Activated B cell treated with CpG ODN at 0.5 μM for 24 hours (primary cell): ENCODE data around the gene GPR21. TPM values are rescaled to one million over a fixed set of nuclear protein-coding genes. Genes with fewer than 3 reads are reported as not detected.

ENCODE experiments used
- ATAC-seq: fragments of 200-7000 bp; cut with Tn5 transposase; one replicate; pipeline ENCODE4 v1.10.0; 2021; ENCODE audit warnings: low read depth, mild to moderate bottlenecking, moderate library complexity
- CTCF ChIA-PET: fragments of 350-600 bp; sonication (Branson Sonifier 250); formaldehyde crosslinking; loops from one replicate; lab custom pipeline; 2021; ENCODE audit warnings: antibody characterized with exemption; lab: Charles Lee
- POLR2A ChIA-PET: fragments of 350-600 bp; sonication (Branson Sonifier 250); formaldehyde crosslinking; loops from one replicate; lab custom pipeline; 2021; ENCODE audit warnings: antibody characterized with exemption; lab: Charles Lee
- DNase-seq: peaks from one replicate; pipeline ENCODE4 v3.0.0; 2022
- H3K27ac Mint-ChIP-seq: one replicate; pipeline ENCODE4 v1.8.0; 2020; ENCODE audit warnings: mixed read lengths
- H3K27me3 Mint-ChIP-seq: one replicate; pipeline ENCODE4 v1.8.0; 2021; ENCODE audit warnings: mixed read lengths
- H3K36me3 Mint-ChIP-seq: one replicate; pipeline ENCODE4 v1.8.0; 2021; ENCODE audit warnings: low read depth, mixed read lengths
- H3K4me1 Mint-ChIP-seq: one replicate; pipeline ENCODE4 v1.8.0; 2021; ENCODE audit warnings: mixed read lengths
- H3K4me3 Mint-ChIP-seq: one replicate; pipeline ENCODE4 v1.8.0; 2020; ENCODE audit warnings: mild to moderate bottlenecking, mixed read lengths
- H3K9me3 Mint-ChIP-seq: one replicate; pipeline ENCODE4 v1.8.0; 2020; ENCODE audit warnings: mixed read lengths
- CTCF ChIP-seq: fragments of 200-600 bp; IDR thresholded peaks from one replicate; pipeline ENCODE4 v1.8.0; 2022; ENCODE audit warnings: antibody characterized with exemption, mild to moderate bottlenecking
- intact Hi-C: fragments of 100-400 bp; cut with micrococcal nuclease; formaldehyde crosslinking; loops from one replicate; pipeline ENCODE4 v1.15.1; 2024
- total RNA-seq: library from RNA; stranded (reverse); gene quantifications from 2 replicates; pipeline ENCODE4 v1.2.3, GENCODE V29; 2022

The GPR21 gene
- total RNA-seq, 1 donor from 2014 or later = 1.6 TPM

- intact Hi-C loops = no loop called here
- no peak for ATAC-seq
- no peak overlapping the region for H3K27ac Mint-ChIP-seq
- CTCF ChIA-PET = no interaction called here
- TF ChIP-seq CTCF = no peak
- no peaks in the 10 kb centered on the region for H3K4me1 Mint-ChIP-seq
- DNase-seq = no peak
- POLR2A ChIA-PET = no interaction called here
- no peaks in the 10 kb centered on the region for H3K27me3 Mint-ChIP-seq
- H3K36me3 Mint-ChIP-seq = peaks cover 39% of the 10 kb centered on the region
- H3K4me3 Mint-ChIP-seq = no peak overlapping the region
- peaks cover 5% of the 10 kb centered on the region for H3K9me3 Mint-ChIP-seq
Measured at GRCh38 chr9:123044586-123044985, 11.1 kb downstream of the GPR21 start.

GRCh38 chr9:123046406-123047195, 13.1 kb downstream of the GPR21 start:
- Mint-ChIP-seq H3K4me3 (no peak overlapping the region), H3K27ac (no peak overlapping the region), H3K4me1 (no peaks in the 10 kb centered on the region), H3K36me3 (peaks cover 41% of the 10 kb centered on the region), H3K9me3 (peaks cover 5% of the 10 kb centered on the region), H3K27me3 (no peaks in the 10 kb centered on the region)
- ChIA-PET POLR2A (no interaction called here), CTCF (no interaction called here)
- intact Hi-C loops = no loop called here
- ATAC-seq (no peak), DNase-seq (no peak)
- TF ChIP-seq CTCF = no peak

DNA sequence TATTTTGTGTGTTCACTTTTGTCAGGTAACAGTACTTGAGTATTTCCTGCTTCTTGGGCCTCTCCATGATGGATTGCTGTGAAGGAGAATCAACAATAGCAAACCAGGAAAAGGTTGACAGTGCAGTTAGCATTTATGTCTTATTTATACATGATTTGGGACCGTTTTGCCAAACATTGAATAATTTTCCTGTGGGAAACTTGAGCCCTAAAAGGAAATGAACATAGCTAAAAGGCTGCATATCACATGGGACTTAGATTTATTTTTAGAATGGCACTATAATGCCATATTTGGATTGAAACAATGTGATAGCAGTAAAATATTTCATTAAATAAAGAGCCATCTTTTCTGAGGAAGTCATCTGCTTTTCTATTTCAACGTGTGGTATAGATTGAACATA, 15.3 kb downstream of the GPR21 start:
- Mint-ChIP-seq H3K9me3 (no peaks in the 10 kb centered on the region), H3K27me3 (no peaks in the 10 kb centered on the region), H3K4me1 (peaks cover 9% of the 10 kb centered on the region), H3K27ac (no peak overlapping the region), H3K36me3 (peaks cover 27% of the 10 kb centered on the region), H3K4me3 (no peak overlapping the region)
- POLR2A ChIA-PET = no interaction called here
- DNase-seq (no peak), ATAC-seq (no peak)
- no peak for TF ChIP-seq CTCF
- intact Hi-C loops = no loop called here
- CTCF ChIA-PET = interaction anchor here (0.8 kb wide), 1 partner anchor 301 kb away, joined by 3 read pairs; no protein-coding TSS in a partner anchor

DNA sequence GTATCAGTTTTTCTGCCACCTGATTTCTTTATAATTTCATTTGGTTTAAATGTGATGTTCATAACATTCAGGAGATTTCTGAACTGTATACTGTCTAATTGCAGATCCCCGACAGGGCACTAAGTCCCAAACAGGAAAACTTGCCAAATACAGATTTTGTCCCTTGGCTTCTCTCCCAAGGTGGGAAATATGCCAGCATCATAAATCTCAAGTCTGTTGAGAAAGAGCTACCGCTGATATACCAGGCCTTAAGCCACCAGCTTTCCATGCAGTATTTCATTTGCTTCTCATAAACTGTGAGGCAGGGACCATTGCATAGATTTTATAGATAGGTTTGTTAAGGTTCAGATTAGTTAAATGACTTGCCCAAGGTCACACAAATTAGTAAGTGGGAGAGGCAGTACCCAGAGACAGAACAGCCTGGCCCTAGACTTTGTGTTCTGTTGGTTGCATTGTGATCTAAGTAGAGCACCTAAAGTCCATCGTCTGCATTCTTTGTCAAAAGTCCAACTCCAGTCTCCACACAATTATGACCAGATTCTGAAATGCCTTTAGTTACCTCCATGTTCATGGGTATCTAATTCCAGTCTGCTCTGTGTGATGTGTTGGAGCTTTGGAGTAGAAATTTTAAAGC, 16.2 kb downstream of the GPR21 start:
- ATAC-seq = no peak
- no peak for TF ChIP-seq CTCF
- peaks cover 28% of the 10 kb centered on the region for H3K36me3 Mint-ChIP-seq
- intact Hi-C loops = no loop called here
- ChIA-PET CTCF (interaction anchor here (0.8 kb wide), 1 partner anchor 300 kb away, joined by 3 read pairs; no protein-coding TSS in a partner anchor), POLR2A (no interaction called here)
- H3K4me3 Mint-ChIP-seq = no peak overlapping the region
- H3K27ac Mint-ChIP-seq = no peak overlapping the region
- DNase-seq = no peak
- H3K9me3 Mint-ChIP-seq = no peaks in the 10 kb centered on the region
- no peaks in the 10 kb centered on the region for H3K27me3 Mint-ChIP-seq
- H3K4me1 Mint-ChIP-seq = peaks cover 9% of the 10 kb centered on the region

GRCh38 chr9:123053046-123053445, 19.6 kb downstream of the GPR21 start:
- CTCF ChIA-PET = no interaction called here
- H3K27me3 Mint-ChIP-seq = no peaks in the 10 kb centered on the region
- DNase-seq (no peak), ATAC-seq (no peak)
- no peak overlapping the region for H3K27ac Mint-ChIP-seq
- peaks cover 9% of the 10 kb centered on the region for H3K4me1 Mint-ChIP-seq
- peaks cover 34% of the 10 kb centered on the region for H3K36me3 Mint-ChIP-seq
- POLR2A ChIA-PET = no interaction called here
- TF ChIP-seq CTCF = no peak
- intact Hi-C loops = no loop called here
- H3K4me3 Mint-ChIP-seq = no peak overlapping the region
- H3K9me3 Mint-ChIP-seq = no peaks in the 10 kb centered on the region
